ENCODE measurements around the gene CPVL.

CPVL gene

DNA sequence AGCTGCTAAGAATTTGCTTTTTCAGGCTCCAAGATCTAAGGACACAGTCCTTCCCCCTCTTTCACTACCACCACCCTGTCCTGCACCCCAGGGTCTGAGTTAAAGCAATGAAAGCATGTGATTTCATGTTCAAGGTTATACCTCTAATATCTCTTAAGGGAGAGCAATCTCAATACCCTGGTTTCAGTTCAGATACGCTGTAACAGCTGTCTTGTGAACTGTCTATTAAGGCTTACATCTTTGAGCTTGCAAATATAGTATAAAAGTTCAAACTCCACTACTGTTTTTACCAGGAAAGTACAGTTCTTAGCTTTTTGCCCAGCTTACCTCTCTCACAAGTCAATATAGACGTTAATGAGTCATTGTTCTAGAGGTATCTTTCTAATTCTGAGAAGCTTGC lies 2.6 kb downstream of the CPVL start:
- DNase-seq, result no peak
- TF ChIP-seq GATA1 (IDR thresholded peaks at IDR 0.05; ENCODE audit: low read depth, low read length) (no peak), POLR2A (IDR thresholded peaks at IDR 0.05; ENCODE audit: low read length) (no peak)

GRCh38 chr7:29142021-29142727 lies 4.2 kb downstream of the CPVL start:
- TF ChIP-seq GATA1 (IDR thresholded peaks at IDR 0.05; ENCODE audit: low read depth, low read length), result no peak
- TF ChIP-seq POLR2A (IDR thresholded peaks at IDR 0.05; ENCODE audit: low read length), result no peak
- no peak for DNase-seq

DNA sequence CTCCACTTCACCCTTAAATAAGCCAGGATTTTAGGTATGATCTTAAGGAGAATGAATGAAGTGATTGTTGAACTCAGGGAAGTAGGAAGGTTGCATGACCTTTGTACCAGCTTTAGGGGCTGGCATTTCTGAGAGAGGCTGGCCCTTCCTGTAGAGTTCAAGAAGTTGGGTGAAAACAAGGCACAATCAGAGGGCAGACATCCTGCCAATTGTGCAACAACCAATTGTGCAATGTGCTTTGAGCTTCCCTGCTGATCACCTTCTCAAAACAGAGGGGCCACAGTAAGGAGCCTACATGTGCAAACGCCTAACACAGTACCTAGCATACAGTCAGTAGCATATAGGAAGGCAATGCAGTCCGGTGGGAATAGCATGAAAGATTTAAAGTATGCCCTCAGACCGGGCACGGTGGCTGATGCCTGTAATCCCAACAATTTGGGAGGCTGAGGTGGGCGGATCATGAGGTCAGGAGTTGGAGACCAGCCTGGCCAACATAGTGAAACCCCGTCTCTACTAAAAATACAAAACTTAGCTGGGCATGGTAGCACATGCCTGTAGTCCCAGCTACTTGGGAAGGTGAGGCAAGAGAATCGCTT lies 5.4 kb downstream of the CPVL start:
- TF ChIP-seq GATA1 (IDR thresholded peaks at IDR 0.05; ENCODE audit: low read depth, low read length) (no peak), POLR2A (IDR thresholded peaks at IDR 0.05; ENCODE audit: low read length) (no peak)
- no peak for DNase-seq

DNA sequence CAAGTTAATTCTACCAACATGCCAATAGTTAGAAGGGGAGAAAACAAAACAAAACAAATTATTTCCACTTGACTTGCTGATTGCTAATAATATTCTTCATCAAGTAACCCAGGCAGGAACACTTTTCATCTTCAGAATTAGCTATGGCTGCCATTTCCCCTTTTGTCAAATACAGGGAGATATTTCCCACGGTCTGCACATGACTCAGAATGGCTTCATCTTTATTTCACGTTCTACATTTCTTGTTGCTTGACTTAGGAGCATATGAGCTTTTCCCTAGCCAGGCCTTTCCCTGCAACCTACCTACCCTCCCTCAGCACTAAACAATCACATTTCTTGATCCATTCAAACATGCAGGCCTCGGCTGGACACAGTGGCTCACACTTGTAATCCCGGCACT lies 6.5 kb downstream of the CPVL start:
- TF ChIP-seq POLR2A (IDR thresholded peaks at IDR 0.05; ENCODE audit: low read length) (no peak), GATA1 (IDR thresholded peaks at IDR 0.05; ENCODE audit: low read depth, low read length) (no peak)
- no peak for DNase-seq

GRCh38 chr7:29139191-29139590 lies 7.1 kb downstream of the CPVL start:
- TF ChIP-seq POLR2A (IDR thresholded peaks at IDR 0.05; ENCODE audit: low read length) (no peak), GATA1 (IDR thresholded peaks at IDR 0.05; ENCODE audit: low read depth, low read length) (no peak)
- no peak for DNase-seq

DNA sequence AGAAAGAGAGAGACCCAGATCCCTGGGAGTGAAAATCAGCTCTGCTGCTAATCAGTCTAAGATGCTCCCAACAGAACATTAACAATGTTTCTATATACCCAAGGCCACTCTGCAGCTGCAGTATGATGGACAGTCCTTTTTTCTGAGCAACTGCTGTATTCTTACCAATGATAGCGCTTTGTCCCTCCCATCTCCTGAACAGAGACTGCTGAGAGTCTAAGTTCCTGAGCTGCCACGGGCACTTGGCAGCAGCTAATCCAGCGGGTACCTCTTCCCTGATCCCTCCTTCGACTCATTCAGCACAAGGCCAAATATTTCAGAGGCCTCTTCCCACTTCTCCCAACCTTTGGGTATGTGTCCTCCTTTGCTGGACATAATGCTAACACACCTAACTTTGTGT lies 7.7 kb downstream of the CPVL start:
- no peak for DNase-seq
- TF ChIP-seq GATA1 (IDR thresholded peaks at IDR 0.05; ENCODE audit: low read depth, low read length), result no peak
- no peak for TF ChIP-seq POLR2A (IDR thresholded peaks at IDR 0.05; ENCODE audit: low read length)

DNA sequence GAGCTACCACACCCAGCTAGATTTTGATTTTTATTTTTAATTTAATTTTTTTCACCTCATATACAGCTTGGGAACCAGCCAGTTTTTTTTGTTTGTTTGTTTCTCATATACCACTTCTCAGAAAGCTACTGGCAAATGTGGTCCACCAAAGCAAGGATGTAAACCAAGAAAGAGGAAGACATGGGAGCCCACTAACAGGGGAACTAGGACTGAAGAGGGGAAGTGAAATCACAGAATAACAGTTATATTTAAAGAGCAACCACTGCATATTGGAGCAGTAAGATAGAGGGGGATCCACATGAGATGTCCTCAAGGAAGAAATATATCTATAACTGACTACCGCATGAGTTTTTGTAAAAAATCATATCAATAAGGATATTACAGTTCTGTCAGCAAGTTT lies 10.5 kb downstream of the CPVL start:
- no peak for DNase-seq
- TF ChIP-seq POLR2A (IDR thresholded peaks at IDR 0.05; ENCODE audit: low read length), result no peak
- no peak for TF ChIP-seq GATA1 (IDR thresholded peaks at IDR 0.05; ENCODE audit: low read depth, low read length)

GRCh38 chr7:29132980-29133379 lies 13.4 kb downstream of the CPVL start:
- TF ChIP-seq GATA1 (IDR thresholded peaks at IDR 0.05; ENCODE audit: low read depth, low read length) (no peak), POLR2A (IDR thresholded peaks at IDR 0.05; ENCODE audit: low read length) (no peak)
- no peak for DNase-seq

DNA sequence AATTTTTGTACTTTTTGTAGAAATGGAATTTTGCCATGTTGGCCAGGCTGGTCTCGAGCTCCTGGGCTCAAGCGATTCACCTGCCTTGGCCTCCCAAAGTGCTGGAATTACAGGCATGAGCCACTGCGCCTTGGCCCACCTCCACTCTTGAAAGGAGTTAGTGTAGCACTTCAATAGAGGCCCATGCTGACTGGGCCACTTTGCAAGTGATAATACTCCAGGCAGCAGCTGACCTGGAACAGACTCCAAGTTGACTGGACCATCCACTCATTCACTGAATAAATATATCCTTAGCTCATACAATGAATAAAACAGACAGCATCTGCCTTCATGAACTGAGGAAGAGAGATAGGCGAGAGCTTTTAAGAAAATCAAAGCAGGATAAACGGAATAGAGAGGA lies 14.7 kb downstream of the CPVL start:
- DNase-seq, result no peak
- TF ChIP-seq GATA1 (IDR thresholded peaks at IDR 0.05; ENCODE audit: low read depth, low read length), result no peak
- TF ChIP-seq POLR2A (IDR thresholded peaks at IDR 0.05; ENCODE audit: low read length), result no peak

GRCh38 chr7:29130096-29130495 lies 16.2 kb downstream of the CPVL start:
- DNase-seq, result no peak
- TF ChIP-seq GATA1 (IDR thresholded peaks at IDR 0.05; ENCODE audit: low read depth, low read length) (no peak), POLR2A (IDR thresholded peaks at IDR 0.05; ENCODE audit: low read length) (no peak)

DNA sequence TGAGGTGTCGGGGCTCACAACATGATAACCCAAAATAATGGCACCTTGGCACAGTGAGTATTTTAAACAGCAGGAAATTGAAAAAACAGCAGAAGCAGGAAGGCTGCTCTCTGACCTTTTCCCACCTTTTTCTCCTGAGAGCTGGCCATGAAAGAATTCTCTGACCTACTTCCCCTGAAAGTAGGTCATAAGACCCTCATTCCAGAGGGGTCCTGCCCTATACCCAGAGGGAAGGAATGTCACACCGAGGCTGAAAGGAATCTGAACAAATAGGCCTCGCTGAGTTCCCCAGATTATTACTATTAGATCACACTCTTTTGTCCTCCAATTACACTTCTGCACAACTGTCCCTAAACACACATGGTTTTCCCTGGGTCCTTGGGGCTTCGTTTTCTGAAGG lies 18.8 kb downstream of the CPVL start:
- no peak for DNase-seq
- no peak for TF ChIP-seq GATA1 (IDR thresholded peaks at IDR 0.05; ENCODE audit: low read depth, low read length)
- no peak for TF ChIP-seq POLR2A (IDR thresholded peaks at IDR 0.05; ENCODE audit: low read length)

- no peak for DNase-seq
- no peak for TF ChIP-seq GATA1 (IDR thresholded peaks at IDR 0.05; ENCODE audit: low read depth, low read length)
- TF ChIP-seq POLR2A (IDR thresholded peaks at IDR 0.05; ENCODE audit: low read length), result no peak
These were observed 19.5 kb downstream of the CPVL start for GRCh38 chr7:29126804-29127203.

DNA sequence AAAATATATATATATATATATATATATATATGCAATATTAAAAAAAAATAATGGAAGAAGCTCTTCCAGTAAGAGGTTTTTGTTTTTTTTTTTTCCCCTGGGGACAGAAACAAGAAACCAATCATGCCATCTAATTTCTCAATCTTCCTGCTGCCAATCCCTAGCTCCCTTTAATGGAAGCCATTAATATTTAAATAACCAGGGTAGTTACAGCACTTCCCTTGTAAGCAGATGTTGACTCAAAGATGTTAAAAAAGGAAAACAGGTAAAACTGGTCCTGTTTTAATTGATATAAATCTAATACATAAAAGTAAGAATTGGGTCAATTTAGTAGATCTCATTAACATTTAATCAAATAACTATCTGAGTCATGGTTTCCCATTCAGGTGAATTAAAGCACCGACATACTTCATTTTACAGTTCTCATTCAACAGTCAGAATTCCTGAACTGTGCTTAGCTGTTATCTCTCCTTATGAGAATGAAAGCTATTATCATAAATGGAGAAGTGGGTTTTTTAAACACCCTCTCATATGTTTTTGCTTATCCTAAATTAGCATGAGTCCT lies 22.6 kb downstream of the CPVL start:
- DNase-seq, result no peak
- no peak for TF ChIP-seq GATA1 (IDR thresholded peaks at IDR 0.05; ENCODE audit: low read depth, low read length)
- no peak for TF ChIP-seq POLR2A (IDR thresholded peaks at IDR 0.05; ENCODE audit: low read length)

DNA sequence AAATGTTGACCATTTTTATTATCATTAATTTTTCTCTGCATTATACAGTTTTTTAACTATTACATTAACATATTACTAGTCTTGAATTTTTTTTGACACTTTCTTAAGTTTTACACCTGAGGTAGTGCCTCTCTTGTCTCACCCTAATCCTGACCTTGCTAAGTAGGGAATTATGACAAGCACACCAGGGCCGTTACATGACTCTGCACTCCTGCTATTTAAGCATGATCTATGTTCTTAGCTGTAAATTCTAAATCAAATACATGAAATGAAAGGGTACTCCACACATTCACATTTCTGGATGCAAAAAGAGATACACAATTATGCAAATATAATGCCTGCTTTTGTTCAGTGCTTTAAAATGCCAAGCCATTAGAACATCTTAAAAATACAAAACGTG lies 23.6 kb downstream of the CPVL start:
- TF ChIP-seq POLR2A (IDR thresholded peaks at IDR 0.05; ENCODE audit: low read length) (no peak), GATA1 (IDR thresholded peaks at IDR 0.05; ENCODE audit: low read depth, low read length) (no peak)

GRCh38 chr7:29122081-29122480 lies 24.3 kb downstream of the CPVL start:
- TF ChIP-seq GATA1 (IDR thresholded peaks at IDR 0.05; ENCODE audit: low read depth, low read length) (no peak), POLR2A (IDR thresholded peaks at IDR 0.05; ENCODE audit: low read length) (no peak)
- DNase-seq, result no peak

More for the DNA sequence above, 23.6 kb downstream of the CPVL start:
- no peak for DNase-seq

All from erythroblast (primary cell).